CD1c-positive myeloid dendritic cell (primary cell): ENCODE data around the gene CERS6.

Source experiments
- DNase-seq: peaks from one replicate; pipeline ENCODE4 v3.0.0-alpha.2; 2016; ENCODE audit errors: extremely low spot score

CERS6 gene

DNA sequence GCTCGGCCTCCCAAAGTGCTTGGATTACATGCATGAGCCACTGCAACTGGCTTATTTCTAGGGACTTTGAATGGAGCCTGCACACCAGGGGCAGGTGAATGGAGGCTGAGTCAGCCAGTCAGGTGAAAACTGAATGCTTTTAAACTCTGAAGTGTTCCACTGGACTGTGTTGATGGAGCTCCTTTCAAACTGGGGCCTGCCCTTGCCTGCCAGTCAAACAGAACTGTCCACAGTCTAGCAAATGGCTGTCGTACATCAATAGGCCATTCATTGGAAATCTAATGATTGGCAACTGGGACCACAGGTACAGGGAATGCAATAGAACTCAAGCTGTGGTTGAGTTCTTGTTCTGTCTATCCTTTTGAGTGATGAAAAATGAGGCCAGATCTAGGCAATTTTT, 345.4 kb downstream of the CERS6 start:
- no peak for DNase-seq

DNA sequence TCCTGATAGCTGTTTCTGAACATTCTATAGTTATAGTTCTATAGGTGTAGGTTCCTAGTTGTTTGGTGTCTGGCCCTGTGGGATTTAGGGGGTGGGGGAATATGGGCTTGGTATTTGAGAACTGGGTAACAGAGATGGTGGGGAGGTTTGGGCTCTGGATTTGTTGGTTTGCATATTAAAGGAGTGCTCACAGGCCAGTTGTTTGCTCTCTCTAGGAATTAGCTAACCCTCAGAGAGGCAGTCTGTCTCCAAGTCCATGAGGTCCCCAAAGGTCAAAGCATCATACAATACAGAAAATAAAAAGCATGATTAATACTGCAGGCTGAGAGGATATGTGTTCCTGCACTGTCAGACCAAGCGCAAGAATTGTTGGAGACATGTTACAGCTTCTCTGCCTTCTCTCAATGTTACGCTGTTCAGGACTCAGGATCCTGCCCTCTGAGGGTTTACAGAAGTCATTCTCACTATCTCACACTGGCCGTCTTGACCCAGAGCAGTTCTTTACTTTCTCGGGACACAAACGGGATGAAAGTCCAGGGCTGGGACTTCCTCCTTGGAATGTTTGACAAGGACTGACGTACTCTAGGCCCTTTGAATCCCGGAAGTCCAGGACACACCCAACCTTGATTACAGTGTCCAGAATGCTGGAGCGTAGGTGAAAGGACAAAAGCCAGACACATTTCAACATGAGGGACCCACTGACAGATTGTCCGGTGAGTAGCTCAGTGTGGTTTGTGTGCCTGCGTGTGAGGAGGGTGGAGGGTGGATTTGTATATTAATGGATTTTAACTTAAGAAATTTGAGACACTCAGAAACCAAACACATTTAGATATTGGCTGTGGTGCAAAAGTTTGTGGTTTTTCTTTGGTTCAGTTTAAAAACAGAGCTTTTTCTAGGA, 346.1 kb downstream of the CERS6 start, which contains the start of gene NOSTRIN:
Gene NOSTRIN, plus strand, starts transcription at position 677 of the 898 bp plus-strand sequence. Its CDS starts 10 bp downstream, at position 687.
- DNase-seq = no peak

DNA sequence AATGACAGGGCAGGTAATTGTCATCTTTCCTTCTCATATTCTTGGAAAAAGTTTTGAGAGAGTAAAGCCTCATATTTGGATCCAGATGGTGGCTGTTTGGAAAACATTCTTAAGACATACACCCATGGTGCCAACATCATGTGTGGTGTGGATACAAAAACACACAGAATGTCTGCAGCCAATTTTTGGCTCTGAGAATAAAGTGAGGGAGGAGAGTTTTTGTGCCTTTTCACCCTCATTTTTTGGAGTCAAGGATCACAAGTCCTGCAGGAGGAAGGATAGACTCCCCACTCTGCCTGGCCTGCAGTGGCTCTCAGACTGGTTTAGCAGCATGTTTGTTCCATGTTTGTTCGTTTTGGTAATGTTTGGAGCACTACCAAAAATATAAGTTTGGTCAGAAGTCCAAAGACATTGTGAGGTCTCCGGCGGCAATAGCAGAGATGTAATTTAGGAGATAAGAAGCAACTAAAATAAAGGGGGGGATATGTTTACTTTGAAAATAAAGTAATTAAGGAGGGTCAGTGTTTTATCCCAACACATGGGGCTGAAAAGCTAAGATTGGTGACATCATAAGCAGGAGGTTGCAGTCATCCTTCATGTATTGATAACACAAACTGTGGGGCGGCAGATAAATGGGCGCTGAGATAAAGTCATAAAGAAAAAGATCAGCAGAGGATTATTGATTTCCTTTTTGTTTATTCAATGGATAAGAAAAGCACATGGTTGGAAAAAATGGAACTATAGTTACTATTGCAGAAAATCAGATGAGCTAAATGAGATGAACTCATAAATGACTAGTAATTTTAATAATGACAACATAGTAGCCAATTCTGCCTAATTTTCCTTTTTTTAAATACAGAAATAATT, 347.0 kb downstream of the CERS6 start:
- no peak for DNase-seq

DNA sequence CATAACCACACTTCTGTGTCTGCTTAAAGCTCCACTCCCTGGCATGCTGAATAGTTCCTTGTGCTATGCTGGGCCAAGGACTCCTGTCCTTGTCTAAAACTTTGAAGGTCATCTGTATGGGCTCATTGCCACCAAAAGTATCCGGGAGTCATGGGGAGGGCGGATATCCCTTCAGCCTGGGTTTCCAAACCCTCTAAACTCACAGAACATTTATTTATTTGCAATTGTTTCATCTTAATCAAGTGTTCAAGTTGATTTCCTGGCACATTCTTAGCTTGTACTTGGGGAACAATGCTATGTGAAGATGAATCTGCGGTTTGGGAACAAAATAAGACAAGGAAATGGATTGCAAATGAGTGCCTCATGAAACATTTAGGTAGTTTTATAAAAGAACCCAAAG, 348.1 kb downstream of the CERS6 start:
- no peak for DNase-seq

DNA sequence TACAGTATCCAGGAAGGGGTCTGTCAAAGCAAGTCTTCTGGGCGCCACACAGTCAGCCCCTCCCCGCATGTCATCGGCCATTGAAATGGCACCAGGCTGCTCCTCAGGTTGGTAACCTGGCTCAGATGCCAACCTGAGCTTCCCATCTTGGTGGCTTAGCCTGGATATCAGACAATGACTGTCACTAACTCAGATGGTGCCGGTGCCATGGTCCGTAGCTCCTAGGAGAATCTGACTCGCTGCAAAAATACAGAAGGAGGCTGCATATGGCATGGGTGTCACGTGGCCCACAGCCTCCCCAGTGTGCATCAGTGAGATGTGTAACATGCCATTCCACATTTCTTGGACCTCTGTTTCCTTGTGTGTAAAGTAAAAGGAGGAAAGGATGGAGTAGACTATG, 349.5 kb downstream of the CERS6 start:
- no peak for DNase-seq

DNA sequence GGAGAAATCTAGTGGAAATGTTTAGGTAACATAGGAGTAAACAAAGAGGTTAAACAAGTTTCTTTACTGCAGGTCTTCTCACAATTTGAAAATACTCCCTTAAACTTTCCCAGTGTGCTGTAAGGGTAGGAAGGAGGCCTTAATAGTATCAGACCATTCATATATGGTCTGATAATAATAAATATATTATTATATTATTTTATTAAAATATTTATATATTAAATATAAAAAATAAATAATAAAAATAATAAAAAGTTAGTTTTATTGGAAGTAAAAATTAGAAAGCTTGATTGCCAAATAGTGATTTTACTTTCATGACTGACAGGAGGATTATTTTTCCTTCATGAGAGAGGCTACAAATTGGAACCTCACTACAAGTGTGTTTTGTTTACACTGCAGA, 353.5 kb downstream of the CERS6 start:
- no peak for DNase-seq

DNA sequence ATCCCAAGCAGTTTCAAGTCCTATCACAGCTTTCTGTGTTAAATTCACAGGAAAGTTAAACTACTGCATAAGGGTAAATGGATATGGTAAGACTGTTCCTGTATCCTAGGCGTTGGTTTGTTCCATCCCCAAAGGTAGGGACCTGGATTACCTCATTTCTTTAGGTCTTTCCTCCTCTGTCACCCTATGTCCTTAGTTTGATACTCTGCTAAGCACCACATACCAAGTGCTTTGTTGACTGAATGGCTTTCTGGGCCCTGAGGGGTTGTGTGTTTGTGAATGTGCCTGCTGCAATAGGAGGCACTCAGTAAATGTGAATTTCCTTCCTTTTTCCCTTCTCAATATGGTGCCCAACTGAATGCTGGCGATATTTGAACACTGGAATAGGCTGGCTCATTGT, 354.2 kb downstream of the CERS6 start:
- DNase-seq = no peak

DNA sequence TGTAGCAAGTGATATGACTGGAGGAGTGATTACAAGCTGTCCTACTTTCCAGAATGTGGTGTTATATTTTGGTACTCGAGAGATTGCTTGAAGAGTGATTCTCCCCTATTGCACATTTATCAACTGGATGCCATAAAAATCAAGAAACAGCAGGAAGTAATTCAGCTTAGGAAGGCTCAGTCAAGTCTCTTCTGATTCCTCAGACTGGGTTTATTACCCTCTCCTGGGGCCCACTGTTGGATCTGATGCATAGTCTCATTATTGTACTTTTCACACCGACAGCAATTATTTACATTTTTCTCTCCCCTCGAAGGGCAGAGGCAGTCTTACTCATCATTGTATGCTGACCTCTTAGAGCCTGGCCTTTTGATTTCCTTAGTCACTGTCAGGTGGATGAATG, 355.6 kb downstream of the CERS6 start:
- no peak for DNase-seq

DNA sequence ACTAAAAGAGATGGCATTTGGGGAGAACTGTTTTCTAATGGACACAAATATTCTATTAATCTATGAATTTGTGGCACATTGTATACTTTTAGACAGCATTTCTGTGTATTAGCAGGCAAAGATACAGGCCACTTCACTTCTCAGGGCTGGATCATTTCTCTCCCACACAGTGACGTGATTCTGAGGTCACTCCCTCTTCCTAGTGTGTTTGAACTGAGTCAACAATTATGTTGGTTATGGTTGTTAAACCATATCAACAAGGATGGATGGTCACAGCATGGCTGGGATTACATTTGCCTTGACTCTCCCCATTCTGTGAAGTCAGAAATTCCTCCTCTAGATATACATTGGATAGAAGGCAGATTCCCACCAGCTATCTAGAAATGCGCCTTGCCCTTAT, 358.0 kb downstream of the CERS6 start:
- no peak for DNase-seq

DNA sequence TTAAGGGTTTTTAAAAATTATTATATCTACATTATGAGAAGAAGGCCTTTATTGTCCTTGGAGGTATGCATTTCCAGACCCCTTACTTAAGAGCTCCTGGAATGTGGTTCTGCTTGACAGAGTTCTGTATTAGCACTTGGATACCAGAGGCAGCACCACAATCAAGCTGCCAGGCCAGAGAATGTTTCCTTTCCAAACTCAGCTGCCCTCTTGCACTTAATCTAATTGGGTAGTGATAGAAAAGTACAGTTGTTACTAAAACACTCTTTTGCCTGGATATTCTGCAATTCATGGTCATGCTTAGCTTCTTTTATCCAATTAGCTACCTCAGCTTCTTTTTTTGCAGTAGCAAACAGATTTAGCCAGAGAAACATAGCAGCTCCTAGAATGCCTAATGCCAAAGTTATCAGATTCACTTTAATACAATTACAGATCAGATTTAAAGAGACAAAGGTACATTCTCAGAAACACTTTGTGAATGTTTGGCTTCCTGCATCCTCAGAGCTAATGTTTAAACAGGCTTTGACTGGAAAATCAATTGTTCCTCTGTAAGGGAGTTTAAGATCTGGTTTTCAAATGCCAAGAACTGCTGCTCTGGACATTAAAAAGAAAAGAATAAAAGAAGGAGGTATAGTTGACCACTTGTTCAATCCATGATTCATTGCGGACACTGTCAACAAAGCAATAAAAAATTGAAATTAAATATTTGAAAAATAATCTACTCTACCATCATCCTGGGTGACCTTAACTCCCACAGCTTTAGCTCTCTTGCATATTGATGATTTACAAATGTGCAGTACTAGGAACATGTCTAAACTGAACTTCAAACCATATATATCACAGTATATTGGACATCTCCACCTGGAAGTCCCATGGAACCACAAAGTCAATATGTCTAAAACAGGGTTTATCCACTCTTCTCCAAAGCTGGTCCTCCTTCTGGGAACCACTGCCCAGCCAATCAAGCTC, 359.2 kb downstream of the CERS6 start:
- DNase-seq = no peak

DNA sequence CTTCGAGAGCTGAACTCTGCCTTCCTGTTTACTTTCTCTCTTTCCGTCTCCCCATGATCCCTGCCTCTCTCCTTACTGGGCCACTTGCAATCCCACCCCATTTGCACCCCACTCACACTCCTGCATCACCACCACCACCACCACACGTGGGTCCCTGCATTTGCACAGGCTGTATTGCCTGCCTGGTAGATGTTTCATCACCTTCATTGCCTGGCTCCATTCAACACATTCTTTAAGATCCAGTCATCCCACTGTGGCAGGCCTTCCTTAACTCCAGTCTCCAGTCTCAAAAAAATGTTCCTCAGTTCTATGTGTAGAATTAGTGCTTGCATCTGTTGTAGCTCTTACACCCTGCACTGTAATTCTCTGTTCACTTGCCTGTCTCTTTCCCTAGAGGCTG, 360.3 kb downstream of the CERS6 start:
- DNase-seq = no peak

DNA sequence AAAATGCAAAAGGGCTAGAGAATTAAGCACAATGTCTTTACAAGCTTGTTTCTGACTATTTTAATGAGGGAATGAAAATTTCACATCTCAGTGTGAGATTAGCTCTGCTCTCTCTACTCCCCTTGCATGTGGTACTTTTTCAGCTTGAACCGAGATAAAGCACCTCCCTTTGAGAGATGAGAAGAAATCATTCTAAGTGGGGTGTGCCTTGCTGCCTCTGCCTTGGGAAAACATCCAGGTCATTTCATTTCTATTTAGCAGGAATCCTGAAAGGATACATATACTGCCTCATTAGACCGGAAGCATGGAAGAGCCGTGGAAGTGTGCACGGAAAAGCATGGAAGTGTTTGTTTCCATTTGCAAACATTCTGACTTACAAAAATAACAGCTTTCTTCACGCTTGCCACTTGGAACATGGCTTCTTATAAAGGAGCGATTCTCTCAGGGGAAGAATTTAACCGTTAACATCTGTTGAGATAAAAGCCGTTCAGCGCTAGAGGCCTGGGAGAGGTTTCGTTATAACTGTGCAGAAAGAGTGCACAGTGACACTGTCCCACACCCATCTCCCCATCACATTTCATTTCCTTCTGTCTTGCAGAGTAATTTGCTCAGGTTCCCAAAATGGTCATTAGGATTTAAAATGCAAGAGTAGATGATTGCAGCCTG, 363.1 kb downstream of the CERS6 start:
- DNase-seq = no peak

DNA sequence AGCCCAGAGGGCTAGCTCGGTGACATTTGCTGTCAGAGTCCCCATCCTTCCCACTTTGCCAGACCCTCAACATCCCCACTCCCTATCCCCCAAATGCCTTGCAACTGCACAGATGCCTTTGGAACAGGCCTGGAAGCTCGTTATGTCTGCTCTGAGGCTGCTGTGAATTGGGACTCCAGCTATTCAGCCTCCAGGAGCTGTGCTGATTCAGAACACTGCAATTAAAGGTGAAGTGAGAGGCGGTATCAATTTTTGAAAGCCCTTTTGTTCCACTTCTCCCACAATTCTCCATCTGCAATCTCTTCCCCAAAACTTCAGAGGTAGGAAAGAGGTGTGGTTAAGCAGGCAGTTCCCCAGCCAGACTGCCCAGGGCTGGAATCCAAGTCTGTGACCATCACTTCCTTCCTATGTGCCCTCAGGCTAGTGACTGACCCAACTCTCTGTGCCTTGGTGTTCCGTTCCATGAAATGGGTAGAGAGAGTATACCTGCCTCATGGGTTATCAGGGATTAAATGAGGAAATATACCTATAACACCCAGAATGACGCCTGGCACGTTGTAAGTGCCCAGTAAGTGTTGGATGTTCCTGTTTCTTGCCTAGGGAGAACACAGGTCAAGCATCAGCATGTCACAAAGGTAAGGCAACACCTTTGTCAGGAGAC, 363.9 kb downstream of the CERS6 start:
- no peak for DNase-seq

DNA sequence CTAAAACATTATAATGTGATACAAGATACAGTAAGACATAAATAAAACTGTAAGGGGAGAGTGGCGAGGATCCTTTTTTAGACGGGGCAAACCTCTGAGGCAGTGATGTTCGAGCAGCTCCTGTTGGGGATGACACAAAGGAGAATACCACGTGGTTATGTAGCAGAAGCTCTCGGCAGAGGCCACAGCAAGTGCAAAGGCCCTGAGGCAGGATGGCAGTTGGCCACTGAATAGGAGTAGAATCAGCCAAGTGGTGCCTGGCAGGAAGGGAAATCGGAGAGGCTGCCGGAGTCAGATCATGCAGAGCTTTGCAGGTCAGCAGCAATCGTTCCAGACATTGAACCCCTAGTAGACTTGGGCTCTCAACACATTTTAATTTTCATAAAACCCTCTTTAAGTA, 365.5 kb downstream of the CERS6 start:
- no peak for DNase-seq

DNA sequence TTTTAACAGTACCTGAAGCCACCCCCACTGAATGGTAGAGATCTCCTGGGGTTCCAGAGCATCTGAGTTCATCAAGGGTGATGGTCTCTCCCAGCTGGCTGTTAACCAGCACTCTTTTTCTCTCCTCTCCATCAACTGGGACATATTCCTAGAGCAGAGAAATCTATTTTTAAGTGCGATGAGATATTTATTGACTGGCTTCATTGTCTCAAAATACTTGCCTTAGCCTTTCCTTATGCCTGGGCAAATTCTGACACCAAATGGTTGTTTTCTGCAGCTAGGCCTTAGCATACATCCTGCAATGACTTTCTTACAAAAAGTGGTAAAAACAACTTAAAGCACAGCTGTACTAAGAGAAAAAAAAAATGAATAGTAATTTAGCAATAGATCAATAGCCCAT, 365.9 kb downstream of the CERS6 start:
- DNase-seq = no peak
